H1 (cell line): ENCODE results near the gene WSCD2. TPM values are rescaled to one million over a fixed set of nuclear protein-coding genes. Genes with fewer than 3 reads are reported as not detected.

ENCODE experiments used
- ATF3 ChIP-seq: IDR thresholded peaks from 2 replicates; pipeline ENCODE4 v1.6.1; 2011; ENCODE audit warnings: low read depth, mild to moderate bottlenecking, low read length; ENCODE audit not compliant: insufficient read depth
- CREB1 ChIP-seq: IDR thresholded peaks from 2 replicates; pipeline ENCODE4 v1.6.1; 2012; ENCODE audit warnings: inconsistent platforms
- EP300 ChIP-seq, 2 experiments: IDR thresholded peaks; 1 replicate in 1 of 2; 2 replicates in 1 of 2; pipeline ENCODE4 v1.6.1; 2011 to 2012; ENCODE audit warnings: low read depth in 2 of 2, low read length in 2 of 2, mild to moderate bottlenecking in 2 of 2, borderline replicate concordance in 1 of 2, inconsistent platforms in 1 of 2, moderate library complexity in 1 of 2
- JUND ChIP-seq: IDR thresholded peaks from 2 replicates; pipeline ENCODE4 v1.6.1; 2011; ENCODE audit warnings: mild to moderate bottlenecking, improper control_type of control experiment, low read length
- KDM1A ChIP-seq: fragments of 200-600, 300-600 bp; sonication (generic); IDR thresholded peaks from 2 replicates; pipeline ENCODE4 v1.7.1; 2016; ENCODE audit warnings: mild to moderate bottlenecking, low read length, borderline replicate concordance
- KDM4A ChIP-seq: IDR thresholded peaks from one replicate; pipeline ENCODE4 v1.7.1; 2012; ENCODE audit warnings: low read depth, mild to moderate bottlenecking, moderate library complexity, low read length, inconsistent platforms; ENCODE audit not compliant: severe bottlenecking
- RNF2 ChIP-seq: fragments of 200-900, 300-1000 bp; sonication (generic); IDR thresholded peaks from 2 replicates; pipeline ENCODE4 v1.7.1; 2016; ENCODE audit warnings: borderline replicate concordance, low read depth, mild to moderate bottlenecking, antibody characterized with exemption, low read length; ENCODE audit not compliant: poor library complexity, severe bottlenecking; ENCODE audit errors: missing control alignments
- SP1 ChIP-seq: IDR thresholded peaks from 2 replicates; pipeline ENCODE4 v1.6.1; 2011; ENCODE audit warnings: low read depth, low read length
- polyA plus RNA-seq, 7 experiments: library from polyadenylated mRNA; depleted of rRNA in 3 of 7; stranded (reverse) in 5 of 7; unstranded in 2 of 7; fragments of >200 nt in 5 of 7; fragments of 200-250 nt in 2 of 7; gene quantifications; 1 replicate in 5 of 7; 2 replicates in 1 of 7; 4 replicates in 1 of 7; pipeline versions ENCODE4 v1.2.1 to v1.2.3, GENCODE V29; 2011 to 2013; ENCODE audit warnings: missing spikeins in 2 of 7, mixed read lengths in 2 of 7
- total RNA-seq: library from RNA; stranded (reverse); fragmentation: NEBNext Ultra II Directional; extraction: Animal tissue kit (Norgen Biotek cat#: 25700); gene quantifications from 2 replicates; pipeline ENCODE4 v1.2.1, GENCODE V29; 2021

Gene WSCD2
- total and polyA plus RNA-seq, 2 of the 8 experiments (the other 6 are each of a cell fraction or from before 2014, with no cell fraction given) = 1.3 to 2.2 TPM

- TF ChIP-seq EP300 (IDR thresholded peaks at IDR 0.05; ENCODE audit: borderline replicate concordance in 1 of 2, low read depth in 2 of 2, low read length in 2 of 2) (no peak), KDM4A (no peak), CREB1 (no peak), RNF2 (no peak), JUND (no peak), ATF3 (no peak), KDM1A (no peak), SP1 (no peak)
Observed at GRCh38 chr12:108176292-108176691, 47.2 kb downstream of the WSCD2 start (continued).
